ENCODE data around the gene RIOK1.

GRCh38 chr6:7449018-7449417, 59.4 kb downstream of the RIOK1 start:
- TF ChIP-seq CTCF (IDR thresholded peaks at IDR 0.05) (no peak), POLR2A (IDR thresholded peaks at IDR 0.05) (no peak)
